ENCODE data around the gene LONP1. TPM values are rescaled to one million over a fixed set of nuclear protein-coding genes. Genes with fewer than 3 reads are reported as not detected.

LONP1 gene
- total RNA-seq, 2 donors from 2014 or later = 52.8 to 82.8 TPM

- ATAC-seq (ENCODE audit: insufficient number of reproducible peaks, low FRiP score, low read depth) = no peak
Measured at GRCh38 chr19:5697022-5697889, 22.7 kb downstream of the LONP1 start.

GRCh38 chr19:5696196-5697021 lies 23.5 kb downstream of the LONP1 start:
- ATAC-seq (ENCODE audit: insufficient number of reproducible peaks, low FRiP score, low read depth) (no peak), DNase-seq (ENCODE audit: low spot score) (no peak)
- Histone ChIP-seq H3K4me1 (ENCODE audit: control insufficient read depth in 1 of 2, low read depth in 2 of 2) (peaks cover 0 to 8% of the 10 kb centered on the region in 2 donors), H3K27me3 (replicated peaks; ENCODE audit: insufficient read depth) (no peaks in the 10 kb centered on the region), H3K27ac (no peak overlapping the region), H3K36me3 (peaks cover 61% of the 10 kb centered on the region), H3K4me3 (no peak overlapping the region), H3K9me3 (no peaks in the 10 kb centered on the region)
- no peak for TF ChIP-seq CTCF (IDR thresholded peaks at IDR 0.05)

More at GRCh38 chr19:5697022-5697889, 22.7 kb downstream of the LONP1 start:
- Histone ChIP-seq H3K4me1 (ENCODE audit: control insufficient read depth in 1 of 2, low read depth in 2 of 2) (no peaks in the 10 kb centered on the region), H3K27ac (no peak overlapping the region), H3K27me3 (replicated peaks; ENCODE audit: insufficient read depth) (no peaks in the 10 kb centered on the region), H3K4me3 (no peak overlapping the region), H3K9me3 (no peaks in the 10 kb centered on the region), H3K36me3 (peaks cover 56% of the 10 kb centered on the region)
- DNase-seq (ENCODE audit: low spot score) = no peak
- TF ChIP-seq CTCF (IDR thresholded peaks at IDR 0.05) = no peak

- Histone ChIP-seq H3K4me1 (ENCODE audit: control insufficient read depth in 1 of 2, low read depth in 2 of 2) (peaks cover 0 to 15% of the 10 kb centered on the region in 2 donors), H3K27ac (no peak overlapping the region), H3K9me3 (no peaks in the 10 kb centered on the region), H3K4me3 (no peak overlapping the region), H3K27me3 (replicated peaks; ENCODE audit: insufficient read depth) (no peaks in the 10 kb centered on the region), H3K36me3 (peaks cover 61% of the 10 kb centered on the region)
- ATAC-seq (ENCODE audit: insufficient number of reproducible peaks, low FRiP score, low read depth) (no peak), DNase-seq (ENCODE audit: low spot score) (no peak)
- TF ChIP-seq CTCF (IDR thresholded peaks at IDR 0.05) = no peak
Measured at GRCh38 chr19:5695649-5696195, 24.2 kb downstream of the LONP1 start.

- Histone ChIP-seq H3K36me3 (peaks cover 61% of the 10 kb centered on the region), H3K9me3 (no peaks in the 10 kb centered on the region), H3K4me1 (ENCODE audit: control insufficient read depth in 1 of 2, low read depth in 2 of 2) (peaks cover 0 to 18% of the 10 kb centered on the region in 2 donors), H3K27ac (no peak overlapping the region), H3K27me3 (replicated peaks; ENCODE audit: insufficient read depth) (no peaks in the 10 kb centered on the region), H3K4me3 (no peak overlapping the region)
- ATAC-seq (ENCODE audit: insufficient number of reproducible peaks, low FRiP score, low read depth) = no peak
- TF ChIP-seq CTCF (IDR thresholded peaks at IDR 0.05) = no peak
- no peak for DNase-seq (ENCODE audit: low spot score)
Measured at GRCh38 chr19:5694956-5695648, 24.8 kb downstream of the LONP1 start.

Data from thoracic aorta (tissue), 2 donors.